GM18511 (cell line): ENCODE results near the gene KRAS.

Experiments
- ATAC-seq: cut with Tn5 transposase; IDR thresholded peaks from one replicate; pipeline ENCODE4 v1.9.1; 2021; ENCODE audit warnings: mild to moderate bottlenecking, moderate library complexity; ENCODE audit not compliant: unreplicated experiment

The KRAS gene

GRCh38 chr12:25197608-25198007, 53.1 kb downstream of the KRAS start:
- ATAC-seq: no peak

GRCh38 chr12:25195056-25195971, 55.4 kb downstream of the KRAS start, which contains the start of the genes DNAI7 and ETFRF1:
TSS of gene DNAI7 (minus strand) at chr12:25195160. CDS start at chr12:25195078, 82 bp downstream.
TSS of gene ETFRF1 (plus strand) at chr12:25195237. CDS start at chr12:25203957, 8,720 bp downstream.
- ATAC-seq: peak; percentile 95

DNA sequence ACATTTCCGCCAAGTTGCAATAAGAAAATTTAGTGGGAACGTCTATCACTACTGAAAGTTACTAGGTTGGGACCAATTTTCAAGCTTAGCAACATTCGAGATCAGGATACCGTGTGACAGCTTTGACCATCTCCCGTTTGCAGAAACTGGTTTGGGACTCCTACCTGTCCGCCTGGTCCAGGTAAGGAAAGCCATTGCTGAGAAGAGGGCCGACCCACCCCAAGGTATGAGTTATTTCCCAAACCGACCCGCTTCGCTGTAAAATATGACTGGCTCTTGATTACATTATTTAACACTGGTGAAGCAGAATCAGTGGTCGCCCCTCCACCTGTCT, 56.0 kb downstream of the KRAS start:
- ATAC-seq: no peak

DNA sequence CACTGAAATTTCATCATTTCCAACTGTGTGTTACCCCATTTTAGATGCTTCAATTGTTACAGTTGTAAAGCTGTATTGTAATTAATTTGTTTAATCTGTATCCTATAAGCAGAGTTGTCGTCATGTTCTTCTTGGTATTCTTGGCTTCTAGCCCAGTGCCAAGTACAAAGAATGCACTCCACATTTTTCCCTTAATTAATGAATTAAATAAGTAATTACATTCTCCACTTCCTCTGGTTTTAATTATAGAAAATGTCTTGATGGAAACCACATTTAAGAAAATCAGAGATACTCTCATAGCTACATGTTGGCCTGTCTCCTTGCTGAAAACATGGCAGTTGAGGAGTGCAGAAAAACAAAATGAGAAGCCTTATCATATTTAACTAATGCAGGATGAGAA, 56.5 kb downstream of the KRAS start:
- ATAC-seq: no peak

- no peak for ATAC-seq
These were observed 59.9 kb downstream of the KRAS start for GRCh38 chr12:25190793-25191192.

- ATAC-seq: no peak
These were observed 61.1 kb downstream of the KRAS start for GRCh38 chr12:25189656-25190055.

DNA sequence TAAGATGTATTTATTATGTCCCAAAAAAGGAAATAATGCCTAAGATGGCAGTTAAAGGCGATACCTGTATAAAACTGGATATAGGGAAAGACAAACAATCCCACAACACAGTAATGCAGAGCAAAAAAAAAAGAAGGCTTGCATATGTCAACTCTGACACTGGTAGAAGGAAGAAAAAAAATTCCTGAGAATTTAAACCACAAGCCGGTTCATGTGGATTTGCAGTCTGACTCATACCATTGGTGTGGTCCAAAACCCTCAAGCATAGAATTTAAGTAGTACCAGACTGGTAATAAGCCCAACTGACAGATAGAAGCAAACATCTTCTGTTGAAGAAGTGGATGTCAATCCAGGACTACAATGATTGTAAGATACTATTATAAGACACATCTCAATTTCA, 62.9 kb downstream of the KRAS start:
- no peak for ATAC-seq

DNA sequence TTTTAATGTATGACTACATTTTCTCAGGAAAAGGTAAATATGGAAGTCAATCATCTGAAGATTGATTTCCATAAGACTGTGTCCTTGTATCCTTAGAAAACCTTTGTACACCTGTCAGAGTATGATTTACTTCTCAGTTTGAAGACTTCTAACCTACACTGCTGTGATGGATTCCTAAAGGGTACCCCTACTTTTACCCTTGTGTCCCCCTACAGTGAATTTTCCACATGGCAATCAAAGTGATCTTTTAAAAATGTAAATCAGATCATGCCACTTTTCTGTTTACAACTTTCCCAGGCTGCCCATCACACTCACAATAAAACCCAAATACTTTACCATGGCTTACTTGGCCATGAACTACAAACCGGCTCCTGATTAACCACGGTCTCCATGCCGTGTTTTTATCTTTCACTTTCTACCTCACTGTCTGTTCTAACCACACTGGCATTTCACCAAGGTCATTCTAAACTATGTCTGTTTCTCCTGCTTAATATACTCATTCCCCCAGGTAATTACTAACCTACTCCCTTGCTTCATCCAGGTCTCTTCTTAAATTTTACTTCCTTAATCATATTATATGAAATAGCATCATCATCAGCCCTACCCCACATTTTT, 63.8 kb downstream of the KRAS start:
- peak; percentile 87 for ATAC-seq

DNA sequence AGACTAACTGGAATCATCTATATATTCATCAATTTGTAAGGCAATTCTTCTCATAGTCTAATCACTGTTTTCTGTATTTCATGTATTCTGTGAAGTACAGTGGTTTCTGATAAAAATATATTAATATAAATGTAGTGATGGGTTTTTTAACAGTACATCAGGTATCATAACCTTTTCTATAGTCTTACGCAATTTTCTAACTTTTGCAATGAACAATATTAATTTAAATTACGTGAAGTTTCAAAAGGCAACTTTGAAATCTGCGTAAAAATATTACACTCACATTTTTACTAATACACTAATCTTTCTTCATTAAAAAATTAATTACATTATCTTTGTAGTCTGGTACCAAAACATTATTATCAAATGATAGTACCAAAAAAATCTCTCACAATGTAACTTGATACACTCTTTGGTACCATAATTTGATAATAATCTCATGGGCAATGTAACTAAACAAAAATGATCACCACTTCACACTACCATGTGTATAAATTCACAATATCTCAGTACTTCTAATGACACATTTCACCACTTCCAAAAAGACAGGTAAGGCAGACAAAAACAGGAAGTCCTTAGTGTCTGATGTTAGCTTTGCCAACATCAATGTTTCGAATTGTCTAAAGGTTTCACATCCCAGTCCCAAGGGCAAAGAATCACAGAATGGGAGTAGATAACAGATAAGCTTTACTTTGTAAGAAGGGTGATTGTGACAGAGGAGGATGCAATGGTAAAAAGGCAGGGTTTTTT, 64.5 kb downstream of the KRAS start:
- ATAC-seq: peak; percentile 84

DNA sequence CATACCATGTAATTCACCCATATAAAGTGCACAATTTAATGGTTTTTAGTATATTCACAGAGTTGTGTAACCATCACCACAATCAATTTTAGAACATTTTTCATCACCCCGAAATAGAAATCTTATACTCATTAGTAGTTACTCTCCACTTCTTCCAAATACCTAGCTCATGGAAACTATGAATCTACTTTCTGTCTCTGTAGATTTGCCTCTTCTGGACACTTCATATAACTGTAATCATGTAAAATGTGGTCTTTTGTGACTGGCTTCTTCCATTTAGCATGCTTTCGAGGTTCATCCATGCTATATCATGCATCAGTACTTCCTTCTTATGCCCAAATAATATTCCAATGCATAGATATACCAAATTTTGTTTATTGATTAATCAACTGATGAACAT, 66.6 kb downstream of the KRAS start:
- no peak for ATAC-seq

GRCh38 chr12:25182765-25183164, 68.0 kb downstream of the KRAS start:
- no peak for ATAC-seq

DNA sequence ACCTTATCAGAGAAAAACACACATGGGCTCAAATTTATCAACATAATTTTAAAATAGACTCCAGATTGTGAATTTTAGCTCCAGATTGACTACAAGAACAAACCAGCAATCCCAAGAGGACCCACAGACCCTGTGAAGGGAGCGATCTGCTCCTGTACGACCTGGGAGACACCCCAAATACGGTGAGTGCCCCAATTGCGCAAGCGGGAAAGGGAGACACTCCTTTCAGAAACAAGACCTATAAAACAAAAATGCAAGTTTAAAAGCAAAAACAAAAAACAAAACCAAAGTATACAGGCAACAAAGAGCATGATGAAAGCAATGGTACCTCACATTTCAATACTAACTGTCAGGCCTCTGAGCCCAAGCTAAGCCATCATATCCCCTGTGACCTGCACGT, 87.9 kb downstream of the KRAS start:
- ATAC-seq: no peak

- no peak for ATAC-seq
These were observed 94.7 kb downstream of the KRAS start for GRCh38 chr12:25156061-25156460.

DNA sequence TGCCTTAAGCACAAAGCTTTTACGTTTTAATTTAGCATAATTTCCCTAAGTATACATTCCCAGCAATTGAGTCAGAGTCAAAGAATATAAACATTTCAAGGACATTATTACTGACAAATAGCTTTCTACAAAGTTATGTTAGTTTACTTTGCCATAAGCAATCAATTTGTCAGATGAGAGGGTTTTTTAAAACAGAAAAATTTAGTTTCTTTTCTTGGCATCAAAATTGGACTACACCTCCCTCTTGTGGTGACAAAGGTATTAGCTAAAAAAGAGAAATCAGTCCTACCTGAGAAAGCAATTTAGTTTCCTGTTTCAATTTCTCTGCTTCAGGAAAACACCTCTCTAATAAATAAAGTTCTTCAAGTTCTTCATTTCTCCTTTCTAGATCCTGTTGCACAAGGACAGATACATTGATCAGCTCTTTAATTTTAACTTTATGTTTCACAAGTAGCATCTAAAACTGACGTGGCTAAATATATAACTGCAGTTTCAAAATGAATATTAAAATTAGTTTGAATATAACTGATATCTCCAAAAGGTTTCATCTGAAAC, 95.6 kb downstream of the KRAS start:
- ATAC-seq: peak; percentile 55
